IMR-90 (cell line): ENCODE results near the gene MTA3. TPM values are rescaled to one million over a fixed set of nuclear protein-coding genes. Genes with fewer than 3 reads are reported as not detected.

Source experiments
- ATAC-seq: fragments of 200-7000 bp; cut with Tn5 transposase; 2 replicates; pipeline ENCODE4 v1.9.1; 2020; ENCODE audit warnings: low read depth, mild to moderate bottlenecking, moderate library complexity
- BruUV-seq: library from RNA; stranded (reverse); fragments of 400-500 nt; replicated peaks from 2 replicates; lab custom pipeline; 2021; lab: Mats Ljungman, UMichigan
- CTCF ChIA-PET: fragments of 300-600 bp; formaldehyde crosslinking; extraction: SDS; loops from one replicate; lab custom pipeline; 2021; ENCODE audit warnings: antibody characterized with exemption; lab: Yijun Ruan, JAX
- POLR2A ChIA-PET: fragments of 300-600 bp; sonication (Branson Sonifier 250); formaldehyde crosslinking; loops from one replicate; lab custom pipeline; 2022; ENCODE audit warnings: antibody characterized with exemption; ENCODE audit not compliant: unreplicated experiment; lab: Charles Lee
- DNase-seq: peaks from one replicate; pipeline ENCODE4 v3.0.0; 2013
- H2AFZ ChIP-seq: replicated peaks from 2 replicates; pipeline ENCODE3; 2013; ENCODE audit warnings: low read length, mild to moderate bottlenecking; ENCODE audit not compliant: poor library complexity
- H2AK5ac ChIP-seq: 2 replicates; pipeline ENCODE4 v1.6.1; 2013; ENCODE audit warnings: low read depth, low read length, inconsistent platforms
- H2AK9ac ChIP-seq: replicated peaks from 2 replicates; pipeline ENCODE3; 2013; ENCODE audit warnings: mild to moderate bottlenecking, low read depth, low read length, moderate library complexity; ENCODE audit not compliant: poor library complexity
- H2BK120ac ChIP-seq: 2 replicates; pipeline ENCODE4 v1.6.1; 2013; ENCODE audit warnings: low read depth, low read length, inconsistent platforms
- H2BK15ac ChIP-seq: 3 replicates; pipeline ENCODE4 v1.6.1; 2013; ENCODE audit warnings: low read depth, low read length, inconsistent platforms
- H2BK20ac ChIP-seq: 2 replicates; pipeline ENCODE4 v1.6.1; 2013; ENCODE audit warnings: low read depth, mild to moderate bottlenecking, inconsistent platforms, low read length, moderate library complexity
- H2BK5ac ChIP-seq: 2 replicates; pipeline ENCODE4 v1.6.1; 2013; ENCODE audit warnings: mild to moderate bottlenecking, low read depth, low read length, inconsistent platforms; ENCODE audit not compliant: poor library complexity, severe bottlenecking
- H3K14ac ChIP-seq: replicated peaks from 2 replicates; pipeline ENCODE4 v1.6.1; 2013; ENCODE audit warnings: low read depth, low read length, inconsistent platforms
- H3K18ac ChIP-seq: 2 replicates; pipeline ENCODE4 v1.6.1; 2013; ENCODE audit warnings: low read depth, low read length, control low read depth
- H3K23ac ChIP-seq: 2 replicates; pipeline ENCODE4 v1.6.1; 2013; ENCODE audit warnings: low read depth, low read length, inconsistent platforms
- H3K27ac ChIP-seq: 2 replicates; pipeline ENCODE4 v1.5.1; 2013; ENCODE audit warnings: mild to moderate bottlenecking, control low read depth, low read length; ENCODE audit not compliant: insufficient read depth
- H3K27me3 ChIP-seq: 2 replicates; pipeline ENCODE4 v1.6.1; 2013; ENCODE audit warnings: low read length; ENCODE audit not compliant: control insufficient read depth, insufficient read depth
- H3K36me3 ChIP-seq: 2 replicates; pipeline ENCODE4 v1.6.1; 2013; ENCODE audit warnings: low read length, mixed read lengths; ENCODE audit not compliant: control insufficient read depth, insufficient read depth
- H3K4ac ChIP-seq: 2 replicates; pipeline ENCODE4 v1.6.1; 2013; ENCODE audit warnings: low read depth, low read length, inconsistent platforms
- H3K4me1 ChIP-seq: 2 replicates; pipeline ENCODE4 v1.6.1; 2013; ENCODE audit warnings: low read length, mixed read lengths; ENCODE audit not compliant: control insufficient read depth, insufficient read depth
- H3K4me2 ChIP-seq: 2 replicates; pipeline ENCODE4 v1.6.1; 2013; ENCODE audit warnings: low read depth, mild to moderate bottlenecking, control low read depth, low read length, moderate library complexity
- H3K4me3 ChIP-seq: 2 replicates; pipeline ENCODE4 v1.5.1; 2013; ENCODE audit warnings: low read depth, mild to moderate bottlenecking, control low read depth, low read length, moderate library complexity; ENCODE audit not compliant: insufficient read depth
- H3K56ac ChIP-seq: 2 replicates; pipeline ENCODE4 v1.6.1; 2013; ENCODE audit warnings: low read length, inconsistent platforms; ENCODE audit not compliant: insufficient read depth; ENCODE audit errors: extremely low read depth
- H3K79me1 ChIP-seq, 2 experiments: 2 replicates each; pipeline ENCODE4 v1.6.1; 2013; ENCODE audit warnings: low read length in 2 of 2, inconsistent platforms in 1 of 2, low read depth in 1 of 2
- H3K9ac ChIP-seq: 2 replicates; pipeline ENCODE4 v1.6.1; 2013; ENCODE audit warnings: low read depth, low read length, control low read depth
- H3K9me1 ChIP-seq: 2 replicates; pipeline ENCODE4 v1.6.1; 2013; ENCODE audit warnings: low read length, inconsistent platforms; ENCODE audit not compliant: insufficient read depth
- H3K9me3 ChIP-seq: 2 replicates; pipeline ENCODE4 v1.6.1; 2013; ENCODE audit warnings: low read length; ENCODE audit not compliant: control insufficient read depth, insufficient read depth
- H4K20me1 ChIP-seq: 2 replicates; pipeline ENCODE4 v1.6.1; 2013; ENCODE audit warnings: low read length, inconsistent platforms; ENCODE audit not compliant: insufficient read depth
- H4K5ac ChIP-seq: 2 replicates; pipeline ENCODE4 v1.6.1; 2013; ENCODE audit warnings: mild to moderate bottlenecking, low read depth, low read length, control low read depth
- H4K8ac ChIP-seq, 2 experiments: 2 replicates each; pipeline ENCODE4 v1.6.1; 2013; ENCODE audit warnings: low read depth in 2 of 2, low read length in 2 of 2, control low read depth in 1 of 2, inconsistent platforms in 1 of 2
- H4K91ac ChIP-seq: 2 replicates; pipeline ENCODE4 v1.6.1; 2013; ENCODE audit warnings: low read depth, low read length, inconsistent platforms; ENCODE audit not compliant: insufficient read depth
- BHLHE40 ChIP-seq: fragments of 150-350 bp; IDR thresholded peaks from 2 replicates; pipeline ENCODE4 v1.6.1; 2016; ENCODE audit warnings: mild to moderate bottlenecking, low read depth, low read length
- CEBPB ChIP-seq: IDR thresholded peaks from 2 replicates; pipeline ENCODE4 v1.6.1; 2012; ENCODE audit warnings: low read depth, low read length, improper control_type of control experiment
- CHD1 ChIP-seq: IDR thresholded peaks from 2 replicates; pipeline ENCODE4 v1.6.1; 2012; ENCODE audit warnings: low read depth, low read length, improper control_type of control experiment
- CTCF ChIP-seq: conservative IDR thresholded peaks from 2 replicates; pipeline ENCODE4 v1.5.1; 2012; ENCODE audit warnings: mild to moderate bottlenecking, low read depth, low read length, improper control_type of control experiment
- FOS ChIP-seq: fragments of 150-350 bp; IDR thresholded peaks from 2 replicates; pipeline ENCODE4 v1.6.1; 2016; ENCODE audit warnings: low read depth, low read length
- MAFK ChIP-seq: IDR thresholded peaks from 2 replicates; pipeline ENCODE4 v1.6.1; 2012; ENCODE audit warnings: low read depth, low read length, improper control_type of control experiment
- NFE2L2 ChIP-seq: fragments of 150-350 bp; IDR thresholded peaks from 2 replicates; pipeline ENCODE4 v1.6.1; 2016; ENCODE audit warnings: low read depth, mild to moderate bottlenecking, low read length
- POLR2A ChIP-seq: IDR thresholded peaks from 2 replicates; pipeline ENCODE4 v1.6.1; 2012; ENCODE audit warnings: mild to moderate bottlenecking, low read depth, low read length
- RAD21 ChIP-seq: IDR thresholded peaks from 2 replicates; pipeline ENCODE4 v1.6.1; 2012; ENCODE audit warnings: low read length, improper control_type of control experiment
- SMC3 ChIP-seq: fragments of 150-350 bp; IDR thresholded peaks from 2 replicates; pipeline ENCODE4 v1.6.1; 2016; ENCODE audit warnings: low read depth, mild to moderate bottlenecking, antibody characterized with exemption, low read length, moderate library complexity
- USF2 ChIP-seq: fragments of 150-350 bp; IDR thresholded peaks from 2 replicates; pipeline ENCODE4 v1.6.1; 2017; ENCODE audit warnings: mild to moderate bottlenecking, antibody characterized with exemption, low read length, low read depth
- WGBS, 2 experiments: methylation state at CpG; one replicate each; pipeline versions ENCODE4 v1.1.5 to v1.1.7; 2013; ENCODE audit warnings: missing lambda C conversion rate in 2 of 2; ENCODE audit not compliant: insufficient read length in 1 of 2; ENCODE audit errors: extremely low coverage in 2 of 2; 5-methylcytosine and 5-hydroxymethylcytosine counted together
- dilution Hi-C: fragments of 300-500 bp; cut with HindIII; formaldehyde crosslinking; loops from one replicate; pipeline ENCODE4 v1.14.3; 2018; ENCODE audit warnings: low sequenced_read_pairs; ENCODE audit not compliant: unreplicated experiment
- in situ Hi-C: fragments of 300-500 bp; cut with MboI; formaldehyde crosslinking; loops from 3 replicates; pipeline ENCODE4 v1.14.3; 2019; ENCODE audit warnings: low sequenced_read_pairs, inconsistent platforms, mixed read lengths
- intact Hi-C: fragments of 100-400 bp; cut with micrococcal nuclease; formaldehyde crosslinking; loops from 2 replicates; pipeline ENCODE4 v1.10.0; 2022
- polyA plus RNA-seq, 3 experiments: library from polyadenylated mRNA; depleted of rRNA; stranded (reverse); fragments of >200 nt; gene quantifications; 2 replicates each; pipeline ENCODE4 v1.2.3, GENCODE V29; 2012; ENCODE audit warnings: low replicate concordance in 1 of 3
- total RNA-seq: library from RNA; depleted of rRNA; stranded (reverse); fragments of >200 nt; gene quantifications from 2 replicates; pipeline ENCODE4 v1.2.3, GENCODE V29; 2012
- TF ChIP-seq, protein P1 (sequence below): fragments of 150-350 bp; IDR thresholded peaks from 2 replicates; pipeline ENCODE4 v1.6.1; 2016; ENCODE audit warnings: low read depth, mild to moderate bottlenecking, low read length, moderate library complexity, borderline replicate concordance

MTA3 gene
- total and polyA plus RNA-seq, 2 of the 4 experiments (the other 2 are of a cell fraction) = 31.9 to 34.3 TPM

DNA sequence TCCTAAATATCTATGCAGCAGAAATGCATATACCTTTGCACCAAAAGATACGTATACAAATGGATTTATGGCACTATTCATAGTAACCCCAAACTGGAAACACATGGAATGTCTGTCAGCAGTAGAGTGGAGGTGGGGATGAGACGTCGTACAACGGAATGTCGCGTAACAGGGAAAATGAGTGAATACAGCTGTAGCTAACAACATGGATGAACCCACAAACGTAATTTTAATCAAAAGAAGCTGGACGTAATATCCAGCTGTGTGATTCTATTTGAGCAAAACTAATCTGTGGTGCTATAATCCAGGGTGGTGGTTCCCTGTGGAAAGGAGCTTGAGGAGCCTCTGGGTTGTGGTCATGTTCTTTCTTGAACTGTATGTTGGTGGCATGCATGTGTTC is 89.9 kb downstream of the MTA3 start:
- ATAC-seq = no peak
- Histone ChIP-seq H3K4me1 (peaks cover 2% of the 10 kb centered on the region), H3K9me1 (peaks cover 3% of the 10 kb centered on the region), H3K79me1 (peaks cover 0 to 10% of the 10 kb centered on the region in 2 experiments; a peak in 3 of 4 replicates), H3K23ac (no peak overlapping the region), H3K27ac (no peak overlapping the region), H3K9me3 (no peaks in the 10 kb centered on the region), H4K20me1 (peaks cover 5% of the 10 kb centered on the region; the same call in 1 of the 2 replicates), H4K8ac (no peak overlapping the region), H4K91ac (no peak overlapping the region), H3K9ac (no peak overlapping the region), H3K4me2 (no peak overlapping the region), H3K27me3 (no peaks in the 10 kb centered on the region), H4K5ac (no peak overlapping the region), H2BK20ac (no peak overlapping the region), H2BK120ac (no peak overlapping the region), H3K36me3 (peaks cover 6% of the 10 kb centered on the region), H2BK5ac (no peak overlapping the region), H2AK9ac (no peak overlapping the region), H2AK5ac (no peak overlapping the region), H2AFZ (no peak overlapping the region), H3K4me3 (no peak overlapping the region), H3K56ac (no peak overlapping the region), H3K4ac (no peak overlapping the region), H3K14ac (no peak overlapping the region), H3K18ac (no peak overlapping the region), H2BK15ac (no peak overlapping the region)
- no TSS peak for BruUV-seq
- ChIA-PET CTCF (interaction anchor here (0.6 to 1.1 kb wide), 3 partner anchors 144 to 167 kb away, joined by 4 to 6 read pairs (median 6); no protein-coding TSS in a partner anchor), POLR2A (no interaction called here)
- 80% methylated on average over 6 of the region's 8 CpGs; no CpG with 5 or more reads in 1 of the 2 experiments for WGBS, 2 experiments
- in situ Hi-C loops (loop anchor here (25.0 kb wide), 1 partner anchor 796 kb away; no protein-coding TSS in a partner anchor), intact Hi-C loops (no loop called here), dilution Hi-C loops (no loop called here)
- TF ChIP-seq CEBPB (no peak), CTCF (no peak), MAFK (no peak), SMC3 (no peak), BHLHE40 (no peak), NFE2L2 (no peak), FOS (no peak), USF2 (no peak), POLR2A (no peak), CHD1 (no peak), RAD21 (no peak)
- TF ChIP-seq, protein P1, sequence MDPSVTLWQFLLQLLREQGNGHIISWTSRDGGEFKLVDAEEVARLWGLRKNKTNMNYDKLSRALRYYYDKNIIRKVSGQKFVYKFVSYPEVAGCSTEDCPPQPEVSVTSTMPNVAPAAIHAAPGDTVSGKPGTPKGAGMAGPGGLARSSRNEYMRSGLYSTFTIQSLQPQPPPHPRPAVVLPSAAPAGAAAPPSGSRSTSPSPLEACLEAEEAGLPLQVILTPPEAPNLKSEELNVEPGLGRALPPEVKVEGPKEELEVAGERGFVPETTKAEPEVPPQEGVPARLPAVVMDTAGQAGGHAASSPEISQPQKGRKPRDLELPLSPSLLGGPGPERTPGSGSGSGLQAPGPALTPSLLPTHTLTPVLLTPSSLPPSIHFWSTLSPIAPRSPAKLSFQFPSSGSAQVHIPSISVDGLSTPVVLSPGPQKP = no peak
- no peak for DNase-seq
